ENCODE results near the gene ATP6V1A. TPM values are rescaled to one million over a fixed set of nuclear protein-coding genes. Genes with fewer than 3 reads are reported as not detected.
A peak's percentile ranks its signal among the peaks of the same experiment; 100 is the strongest.

Gene ATP6V1A
- total RNA-seq, 2 donors from 2014 or later, result 27.8 to 32.2 TPM

DNA sequence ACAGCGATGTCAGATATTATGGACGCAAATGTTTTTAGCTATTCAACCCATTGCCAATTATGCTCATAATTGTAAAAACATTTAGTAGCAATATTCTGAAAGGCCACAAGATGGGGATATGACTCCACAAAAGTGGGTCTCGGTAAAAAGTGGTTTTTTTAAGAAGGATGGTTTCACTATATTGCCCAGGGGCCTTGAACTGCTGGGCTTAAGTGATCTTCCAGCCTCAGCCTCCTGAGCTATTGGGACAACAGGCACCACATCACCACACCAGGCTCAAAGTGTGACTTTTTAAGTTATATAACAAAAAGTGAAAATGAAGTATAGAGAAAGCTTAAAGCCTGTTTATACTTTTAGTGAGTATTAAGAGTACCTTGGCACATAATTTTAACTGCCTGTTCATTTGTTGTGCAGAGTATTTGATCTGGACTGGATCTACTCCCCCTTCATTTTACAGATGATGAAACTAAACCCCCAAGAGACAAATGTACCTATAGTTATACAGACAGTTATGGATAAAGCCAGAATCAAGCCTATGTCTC lies 10.2 kb upstream of the ATP6V1A start:
- DNase-seq (ENCODE audit: low spot score) (no peak), ATAC-seq (ENCODE audit: insufficient number of reproducible peaks, low FRiP score, low read depth) (peak; percentile 82)
- TF ChIP-seq, protein P1, sequence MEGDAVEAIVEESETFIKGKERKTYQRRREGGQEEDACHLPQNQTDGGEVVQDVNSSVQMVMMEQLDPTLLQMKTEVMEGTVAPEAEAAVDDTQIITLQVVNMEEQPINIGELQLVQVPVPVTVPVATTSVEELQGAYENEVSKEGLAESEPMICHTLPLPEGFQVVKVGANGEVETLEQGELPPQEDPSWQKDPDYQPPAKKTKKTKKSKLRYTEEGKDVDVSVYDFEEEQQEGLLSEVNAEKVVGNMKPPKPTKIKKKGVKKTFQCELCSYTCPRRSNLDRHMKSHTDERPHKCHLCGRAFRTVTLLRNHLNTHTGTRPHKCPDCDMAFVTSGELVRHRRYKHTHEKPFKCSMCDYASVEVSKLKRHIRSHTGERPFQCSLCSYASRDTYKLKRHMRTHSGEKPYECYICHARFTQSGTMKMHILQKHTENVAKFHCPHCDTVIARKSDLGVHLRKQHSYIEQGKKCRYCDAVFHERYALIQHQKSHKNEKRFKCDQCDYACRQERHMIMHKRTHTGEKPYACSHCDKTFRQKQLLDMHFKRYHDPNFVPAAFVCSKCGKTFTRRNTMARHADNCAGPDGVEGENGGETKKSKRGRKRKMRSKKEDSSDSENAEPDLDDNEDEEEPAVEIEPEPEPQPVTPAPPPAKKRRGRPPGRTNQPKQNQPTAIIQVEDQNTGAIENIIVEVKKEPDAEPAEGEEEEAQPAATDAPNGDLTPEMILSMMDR (IDR thresholded peaks at IDR 0.05), result peak; percentile 63
- H3K36me3 ChIP-seq, result no peaks in the 10 kb centered on the region
- no peaks in the 10 kb centered on the region for H3K27me3 ChIP-seq (replicated peaks; ENCODE audit: insufficient read depth)
- H3K4me3 ChIP-seq, result no peak overlapping the region
- H3K9me3 ChIP-seq, result no peaks in the 10 kb centered on the region
- H3K27ac ChIP-seq, result no peak overlapping the region
- peaks cover 0 to 23% of the 10 kb centered on the region in 2 donors for H3K4me1 ChIP-seq (ENCODE audit: control insufficient read depth in 1 of 2, low read depth in 2 of 2)

DNA sequence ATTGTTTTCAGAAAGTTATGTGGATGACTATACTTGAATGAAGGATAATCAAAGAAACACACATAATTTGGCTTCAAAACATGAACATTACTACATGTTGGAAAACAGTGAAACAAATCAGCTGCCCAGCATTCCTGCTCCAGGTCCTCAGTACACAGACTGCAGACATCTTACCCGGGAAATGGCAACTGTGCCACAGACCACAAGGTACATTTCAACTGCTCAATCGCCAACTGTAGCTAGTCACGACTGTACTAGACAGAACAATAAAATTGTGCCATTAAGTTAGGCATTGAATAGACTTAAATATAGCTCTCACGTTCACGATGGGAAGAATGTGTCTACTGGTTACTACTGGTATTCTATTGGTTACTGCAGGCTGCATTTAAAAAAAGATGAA lies 5.7 kb upstream of the ATP6V1A start:
- TF ChIP-seq, protein P1 (IDR thresholded peaks at IDR 0.05), result no peak
- no peak for ATAC-seq (ENCODE audit: insufficient number of reproducible peaks, low FRiP score, low read depth)
- Histone ChIP-seq H3K4me1 (ENCODE audit: control insufficient read depth in 1 of 2, low read depth in 2 of 2) (peaks cover 12 to 47% of the 10 kb centered on the region in 2 donors), H3K4me3 (no peak overlapping the region), H3K9me3 (no peaks in the 10 kb centered on the region), H3K27me3 (replicated peaks; ENCODE audit: insufficient read depth) (no peaks in the 10 kb centered on the region), H3K36me3 (no peaks in the 10 kb centered on the region), H3K27ac (no peak overlapping the region)
- no peak for DNase-seq (ENCODE audit: low spot score)

DNA sequence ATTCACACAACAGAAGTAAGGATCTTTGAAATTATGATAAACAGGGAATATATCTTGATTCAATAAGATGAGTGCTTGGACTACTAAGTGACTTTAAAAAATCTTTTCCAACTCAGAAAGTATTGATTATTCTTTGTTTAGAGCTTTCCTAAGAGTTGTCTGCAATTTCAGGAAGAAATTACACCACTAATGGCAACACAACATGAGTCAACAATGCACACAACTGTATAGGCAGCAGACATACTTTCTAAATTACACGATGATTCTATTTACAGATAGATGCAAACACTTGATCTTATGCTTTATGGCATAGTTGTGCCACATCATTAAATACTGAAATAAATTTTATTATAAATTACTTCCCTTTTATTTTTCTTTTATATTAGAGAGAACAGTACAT lies 5.2 kb upstream of the ATP6V1A start:
- H3K36me3 ChIP-seq, result no peaks in the 10 kb centered on the region
- no peak overlapping the region for H3K4me3 ChIP-seq
- no peaks in the 10 kb centered on the region for H3K9me3 ChIP-seq
- H3K27ac ChIP-seq, result no peak overlapping the region
- TF ChIP-seq, protein P1 (IDR thresholded peaks at IDR 0.05), result no peak
- H3K27me3 ChIP-seq (replicated peaks; ENCODE audit: insufficient read depth), result no peaks in the 10 kb centered on the region
- DNase-seq (ENCODE audit: low spot score), result no peak
- no peak for ATAC-seq (ENCODE audit: insufficient number of reproducible peaks, low FRiP score, low read depth)
- peaks cover 12 to 42% of the 10 kb centered on the region in 2 donors for H3K4me1 ChIP-seq (ENCODE audit: control insufficient read depth in 1 of 2, low read depth in 2 of 2)

GRCh38 chr3:113743006-113743630 lies 3.7 kb upstream of the ATP6V1A start:
- H3K4me1 ChIP-seq (ENCODE audit: control insufficient read depth in 1 of 2, low read depth in 2 of 2), result peaks cover 12 to 40% of the 10 kb centered on the region in 2 donors
- TF ChIP-seq, protein P1 (IDR thresholded peaks at IDR 0.05), result no peak
- ATAC-seq (ENCODE audit: insufficient number of reproducible peaks, low FRiP score, low read depth), result no peak
- H3K36me3 ChIP-seq, result no peaks in the 10 kb centered on the region
- no peaks in the 10 kb centered on the region for H3K27me3 ChIP-seq (replicated peaks; ENCODE audit: insufficient read depth)
- no peak overlapping the region for H3K4me3 ChIP-seq
- H3K27ac ChIP-seq, result no peak overlapping the region
- no peak for DNase-seq (ENCODE audit: low spot score)
- no peaks in the 10 kb centered on the region for H3K9me3 ChIP-seq

DNA sequence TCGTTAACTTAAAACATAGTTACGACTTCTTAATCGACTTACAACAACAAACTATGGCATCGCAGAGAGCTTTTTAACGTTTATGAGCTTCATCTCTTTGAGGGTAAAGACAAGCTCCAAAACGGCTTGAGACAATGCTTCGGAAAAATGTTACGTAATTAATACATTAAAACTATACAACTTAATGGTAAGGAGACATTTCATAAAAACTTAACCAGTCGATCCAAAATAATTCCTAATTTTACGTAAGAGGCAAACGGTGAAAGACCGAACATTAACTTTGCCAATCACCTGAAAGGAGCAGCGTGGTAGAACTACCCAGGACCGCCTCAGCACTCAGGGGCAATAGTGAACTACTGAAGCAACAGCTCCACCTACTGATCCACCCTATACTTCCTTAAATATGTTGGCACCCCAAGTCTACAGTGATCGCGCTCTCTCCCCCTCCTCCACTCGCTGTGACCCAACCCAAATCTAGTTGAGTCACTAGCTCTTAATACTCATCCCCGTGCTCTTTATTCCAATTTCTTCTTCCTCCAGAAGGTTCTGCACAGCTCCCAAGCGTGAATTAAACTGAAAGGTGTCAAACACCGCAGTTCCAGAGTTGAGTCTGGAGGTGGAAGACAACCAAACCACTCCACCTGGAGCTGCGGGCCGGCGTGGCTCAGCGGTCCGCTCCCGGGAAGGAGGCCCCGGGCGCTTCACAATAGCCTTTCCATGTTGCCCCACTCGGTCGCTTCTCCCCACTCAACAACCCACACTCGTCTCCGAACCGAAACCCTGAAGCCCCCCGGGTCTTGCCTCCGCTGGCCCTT lies 1.7 kb upstream of the ATP6V1A start:
- peak; percentile 51 for ATAC-seq (ENCODE audit: insufficient number of reproducible peaks, low FRiP score, low read depth)
- H3K4me3 ChIP-seq, result peak overlapping the region; percentile 94
- DNase-seq (ENCODE audit: low spot score), result peak; percentile 72
- no peaks in the 10 kb centered on the region for H3K9me3 ChIP-seq
- H3K4me1 ChIP-seq (ENCODE audit: control insufficient read depth in 1 of 2, low read depth in 2 of 2), result peaks cover 12 to 49% of the 10 kb centered on the region in 2 donors
- H3K27me3 ChIP-seq (replicated peaks; ENCODE audit: insufficient read depth), result no peaks in the 10 kb centered on the region
- no peaks in the 10 kb centered on the region for H3K36me3 ChIP-seq
- TF ChIP-seq, protein P1 (IDR thresholded peaks at IDR 0.05), result peak; percentile 47
- H3K27ac ChIP-seq, result peak overlapping the region; percentile 98 to 100

Measured in thoracic aorta (tissue), 2 donors.